ENCODE measurements around the gene LGR5. TPM values are rescaled to one million over a fixed set of nuclear protein-coding genes. Genes with fewer than 3 reads are reported as not detected.

The LGR5 gene
- total RNA-seq, 1 donor from 2014 or later = 2.7 TPM

DNA sequence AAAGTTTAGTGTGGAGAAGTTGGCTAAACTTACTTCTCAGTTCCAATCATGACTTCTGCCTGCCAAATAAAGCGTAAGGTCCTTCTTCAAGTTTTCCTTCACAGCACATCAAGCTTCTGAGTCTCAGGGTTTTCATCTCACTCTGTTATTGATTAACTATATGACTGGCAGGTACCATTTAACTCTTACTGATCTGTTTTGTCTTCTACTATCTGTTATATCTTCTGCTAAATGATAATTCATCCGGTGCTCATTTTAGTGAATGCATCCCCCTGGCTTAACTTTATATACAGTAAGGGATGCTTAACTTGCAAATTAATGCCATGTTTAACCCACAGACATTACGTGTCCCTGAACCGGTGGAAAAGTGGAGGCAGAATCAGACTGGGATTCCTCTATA, 20.7 kb downstream of the LGR5 start:
- no peak overlapping the region for H3K4me3 ChIP-seq
- H3K4me1 ChIP-seq = no peaks in the 10 kb centered on the region
- no peak for DNase-seq (ENCODE audit: extremely low spot score in 2 of 2)
- no peak overlapping the region for H3K27ac ChIP-seq
- H3K36me3 ChIP-seq = no peaks in the 10 kb centered on the region
- H3K27me3 ChIP-seq = no peaks in the 10 kb centered on the region
- TF ChIP-seq POLR2AphosphoS5 (IDR thresholded peaks at IDR 0.05; ENCODE audit: insufficient read depth in 1 of 2, low read depth in 1 of 2) (no peak), POLR2A (IDR thresholded peaks at IDR 0.05) (no peak)
- TF ChIP-seq, protein P1, sequence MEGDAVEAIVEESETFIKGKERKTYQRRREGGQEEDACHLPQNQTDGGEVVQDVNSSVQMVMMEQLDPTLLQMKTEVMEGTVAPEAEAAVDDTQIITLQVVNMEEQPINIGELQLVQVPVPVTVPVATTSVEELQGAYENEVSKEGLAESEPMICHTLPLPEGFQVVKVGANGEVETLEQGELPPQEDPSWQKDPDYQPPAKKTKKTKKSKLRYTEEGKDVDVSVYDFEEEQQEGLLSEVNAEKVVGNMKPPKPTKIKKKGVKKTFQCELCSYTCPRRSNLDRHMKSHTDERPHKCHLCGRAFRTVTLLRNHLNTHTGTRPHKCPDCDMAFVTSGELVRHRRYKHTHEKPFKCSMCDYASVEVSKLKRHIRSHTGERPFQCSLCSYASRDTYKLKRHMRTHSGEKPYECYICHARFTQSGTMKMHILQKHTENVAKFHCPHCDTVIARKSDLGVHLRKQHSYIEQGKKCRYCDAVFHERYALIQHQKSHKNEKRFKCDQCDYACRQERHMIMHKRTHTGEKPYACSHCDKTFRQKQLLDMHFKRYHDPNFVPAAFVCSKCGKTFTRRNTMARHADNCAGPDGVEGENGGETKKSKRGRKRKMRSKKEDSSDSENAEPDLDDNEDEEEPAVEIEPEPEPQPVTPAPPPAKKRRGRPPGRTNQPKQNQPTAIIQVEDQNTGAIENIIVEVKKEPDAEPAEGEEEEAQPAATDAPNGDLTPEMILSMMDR (IDR thresholded peaks at IDR 0.05) = no peak
- intact Hi-C loops (cut with DNase I) = no loop called here
- H3K9me3 ChIP-seq = no peaks in the 10 kb centered on the region

- Histone ChIP-seq H3K4me1 (no peaks in the 10 kb centered on the region), H3K27me3 (no peaks in the 10 kb centered on the region), H3K4me3 (no peak overlapping the region), H3K9me3 (no peaks in the 10 kb centered on the region), H3K36me3 (no peaks in the 10 kb centered on the region), H3K27ac (no peak overlapping the region)
- intact Hi-C loops (cut with DNase I) = no loop called here
- TF ChIP-seq, protein P1 (IDR thresholded peaks at IDR 0.05) = no peak
- TF ChIP-seq POLR2AphosphoS5 (IDR thresholded peaks at IDR 0.05; ENCODE audit: insufficient read depth in 1 of 2, low read depth in 1 of 2) (no peak), POLR2A (IDR thresholded peaks at IDR 0.05) (no peak)
- DNase-seq (ENCODE audit: extremely low spot score in 2 of 2) = no peak
Observed at GRCh38 chr12:71460850-71461609, 21.4 kb downstream of the LGR5 start.

DNA sequence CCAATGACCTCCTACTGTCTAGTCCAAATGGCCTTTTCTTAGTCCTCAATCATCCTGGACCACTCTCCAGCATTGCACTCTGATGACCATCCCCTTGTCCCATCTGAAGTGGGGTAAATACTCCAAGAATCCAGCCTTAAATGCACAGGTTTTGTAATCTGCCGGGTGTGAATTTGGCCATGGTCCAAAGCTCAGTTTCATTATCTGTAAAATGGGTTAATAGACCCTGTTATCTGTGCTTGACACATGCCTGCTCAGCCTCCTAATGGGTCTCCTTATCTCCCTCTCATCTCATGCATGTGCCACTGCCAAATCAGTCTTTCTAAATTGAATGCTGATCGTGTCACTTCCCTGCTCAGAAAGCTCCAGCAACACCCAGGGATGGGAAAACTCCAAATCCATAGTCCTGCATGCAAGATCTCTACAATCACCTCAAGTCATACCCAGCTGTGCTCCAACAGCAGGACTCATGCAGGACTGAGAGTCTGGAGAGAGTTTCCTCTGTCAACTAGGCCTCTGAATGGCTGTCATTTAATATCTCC, 22.3 kb downstream of the LGR5 start:
- Histone ChIP-seq H3K27ac (no peak overlapping the region), H3K36me3 (no peaks in the 10 kb centered on the region), H3K4me3 (no peak overlapping the region), H3K9me3 (no peaks in the 10 kb centered on the region), H3K27me3 (no peaks in the 10 kb centered on the region), H3K4me1 (no peaks in the 10 kb centered on the region)
- TF ChIP-seq POLR2A (IDR thresholded peaks at IDR 0.05) (no peak), POLR2AphosphoS5 (IDR thresholded peaks at IDR 0.05; ENCODE audit: insufficient read depth in 1 of 2, low read depth in 1 of 2) (no peak)
- TF ChIP-seq, protein P1 (IDR thresholded peaks at IDR 0.05) = no peak
- intact Hi-C loops (cut with DNase I) = no loop called here
- no peak for DNase-seq (ENCODE audit: extremely low spot score in 2 of 2)

DNA sequence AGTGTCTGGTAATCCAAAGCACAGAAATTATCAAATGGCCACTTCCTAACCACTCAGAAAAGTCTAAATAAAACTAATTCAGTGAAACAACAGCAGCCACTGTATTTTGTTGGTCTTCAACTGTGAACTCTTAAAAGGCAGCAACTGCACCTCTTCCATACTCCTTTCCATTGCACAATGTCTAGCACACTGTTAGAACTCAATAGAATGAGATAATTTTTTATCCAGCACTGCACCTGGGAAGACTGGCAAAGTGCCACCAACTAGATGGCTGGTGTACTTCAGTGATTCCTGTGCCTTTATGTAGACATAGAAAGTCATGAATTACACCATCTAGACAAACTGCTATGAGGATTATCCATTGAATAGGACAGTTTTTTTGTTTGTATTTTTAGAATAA, 26.2 kb downstream of the LGR5 start:
- Histone ChIP-seq H3K4me3 (no peak overlapping the region), H3K36me3 (no peaks in the 10 kb centered on the region), H3K9me3 (no peaks in the 10 kb centered on the region), H3K4me1 (no peaks in the 10 kb centered on the region), H3K27me3 (no peaks in the 10 kb centered on the region), H3K27ac (no peak overlapping the region)
- TF ChIP-seq POLR2A (IDR thresholded peaks at IDR 0.05) = no peak
- no peak for TF ChIP-seq POLR2AphosphoS5 (IDR thresholded peaks at IDR 0.05; ENCODE audit: insufficient read depth in 1 of 2, low read depth in 1 of 2)
- TF ChIP-seq, protein P1 (IDR thresholded peaks at IDR 0.05) = no peak
- no peak for DNase-seq (ENCODE audit: extremely low spot score in 2 of 2)
- intact Hi-C loops (cut with DNase I) = no loop called here

GRCh38 chr12:71469258-71469750, 29.7 kb downstream of the LGR5 start:
- no peak overlapping the region for H3K27ac ChIP-seq
- H3K4me3 ChIP-seq = no peak overlapping the region
- H3K36me3 ChIP-seq = no peaks in the 10 kb centered on the region
- no peaks in the 10 kb centered on the region for H3K9me3 ChIP-seq
- intact Hi-C loops (cut with DNase I) = no loop called here
- H3K27me3 ChIP-seq = no peaks in the 10 kb centered on the region
- no peak for DNase-seq (ENCODE audit: extremely low spot score in 2 of 2)
- TF ChIP-seq POLR2AphosphoS5 (IDR thresholded peaks at IDR 0.05; ENCODE audit: insufficient read depth in 1 of 2, low read depth in 1 of 2) (no peak), POLR2A (IDR thresholded peaks at IDR 0.05) (no peak)
- TF ChIP-seq, protein P1 (IDR thresholded peaks at IDR 0.05) = no peak
- H3K4me1 ChIP-seq = no peaks in the 10 kb centered on the region

Data from vagina (tissue), 2 donors.